ENCODE data around the gene LGR5. TPM values are rescaled to one million over a fixed set of nuclear protein-coding genes. Genes with fewer than 3 reads are reported as not detected.

LGR5 gene
- polyA plus RNA-seq, 1 donor, result 71.9 TPM

GRCh38 chr12:71410844-71411243 is 28.8 kb upstream of the LGR5 start:
- DNase-seq, result no peak
- Histone ChIP-seq H3K4me1 (ENCODE audit: control insufficient read depth, insufficient read depth, low read length) (no peaks in the 10 kb centered on the region), H3K9me3 (ENCODE audit: control insufficient read depth, low read depth, low read length) (peaks cover 13% of the 10 kb centered on the region), H3K4me3 (ENCODE audit: low read length) (no peak overlapping the region), H3K27ac (ENCODE audit: low read length) (no peak overlapping the region), H3K27me3 (ENCODE audit: control insufficient read depth, insufficient read depth, low read length) (no peaks in the 10 kb centered on the region), H3K36me3 (ENCODE audit: control insufficient read depth, insufficient read depth, low read length) (no peaks in the 10 kb centered on the region)

GRCh38 chr12:71411635-71412034 is 28.0 kb upstream of the LGR5 start:
- Histone ChIP-seq H3K27me3 (ENCODE audit: control insufficient read depth, insufficient read depth, low read length) (no peaks in the 10 kb centered on the region), H3K4me3 (ENCODE audit: low read length) (no peak overlapping the region), H3K27ac (ENCODE audit: low read length) (no peak overlapping the region), H3K4me1 (ENCODE audit: control insufficient read depth, insufficient read depth, low read length) (no peaks in the 10 kb centered on the region), H3K9me3 (ENCODE audit: control insufficient read depth, low read depth, low read length) (peaks cover 13% of the 10 kb centered on the region), H3K36me3 (ENCODE audit: control insufficient read depth, insufficient read depth, low read length) (no peaks in the 10 kb centered on the region)
- WGBS (ENCODE audit: insufficient coverage, low lambda C conversion rate), result 83% methylated on average over 1 of the region's 1 CpG
- DNase-seq, result no peak

DNA sequence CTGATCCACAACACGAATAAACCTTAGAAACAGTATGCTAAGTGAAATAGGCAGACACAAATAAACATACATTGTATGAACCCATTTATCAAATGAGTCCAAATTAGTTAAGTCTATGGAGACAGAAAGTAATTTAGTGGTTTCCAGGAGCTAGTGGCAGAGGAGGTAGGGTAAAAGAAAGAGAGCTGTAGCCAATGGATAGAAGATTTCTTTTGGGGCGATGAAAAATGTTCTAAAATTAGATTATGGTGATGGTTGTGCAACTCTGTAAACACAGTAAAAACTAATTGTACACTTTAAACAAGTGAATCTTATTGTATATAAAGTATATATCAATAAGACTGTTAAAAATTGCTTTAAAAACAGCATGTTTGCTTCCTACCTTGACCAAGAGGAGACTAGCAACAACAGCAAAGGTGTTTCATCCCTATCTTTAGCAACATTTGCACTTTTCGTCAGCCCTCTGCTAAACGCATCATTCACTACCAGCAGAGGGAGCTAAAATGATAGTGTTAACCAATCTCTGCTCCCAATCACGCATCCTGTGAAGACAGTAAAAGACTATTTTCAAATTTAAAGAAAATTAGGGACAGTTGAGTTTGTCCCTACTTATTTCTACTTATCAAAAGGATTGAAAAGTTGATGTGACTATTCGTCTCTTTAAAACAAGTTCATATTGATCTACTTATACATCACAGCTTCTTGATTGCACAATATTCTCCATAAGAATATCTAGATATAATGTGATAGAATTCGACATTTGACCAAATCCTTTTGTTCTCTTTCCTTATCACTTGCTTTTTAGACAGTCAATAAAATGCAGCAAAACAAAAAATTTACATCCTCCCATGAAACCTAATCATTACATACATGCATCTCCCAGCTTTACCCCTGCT is 24.0 kb upstream of the LGR5 start:
- no peaks in the 10 kb centered on the region for H3K27me3 ChIP-seq (ENCODE audit: control insufficient read depth, insufficient read depth, low read length)
- peak; percentile 12 to 48 for DNase-seq
- no peaks in the 10 kb centered on the region for H3K36me3 ChIP-seq (ENCODE audit: control insufficient read depth, insufficient read depth, low read length)
- H3K27ac ChIP-seq (ENCODE audit: low read length), result no peak overlapping the region
- no peaks in the 10 kb centered on the region for H3K4me1 ChIP-seq (ENCODE audit: control insufficient read depth, insufficient read depth, low read length)
- no peak overlapping the region for H3K4me3 ChIP-seq (ENCODE audit: low read length)
- H3K9me3 ChIP-seq (ENCODE audit: control insufficient read depth, low read depth, low read length), result peaks cover 10% of the 10 kb centered on the region
- WGBS (ENCODE audit: insufficient coverage, low lambda C conversion rate), result 43% methylated on average over 2 of the region's 7 CpGs

- Histone ChIP-seq H3K27ac (ENCODE audit: low read length) (no peak overlapping the region), H3K36me3 (ENCODE audit: control insufficient read depth, insufficient read depth, low read length) (no peaks in the 10 kb centered on the region), H3K9me3 (ENCODE audit: control insufficient read depth, low read depth, low read length) (peaks cover 12% of the 10 kb centered on the region), H3K4me3 (ENCODE audit: low read length) (no peak overlapping the region), H3K4me1 (ENCODE audit: control insufficient read depth, insufficient read depth, low read length) (no peaks in the 10 kb centered on the region), H3K27me3 (ENCODE audit: control insufficient read depth, insufficient read depth, low read length) (no peaks in the 10 kb centered on the region)
- no peak for DNase-seq
- 100% methylated on average over 1 of the region's 3 CpGs for WGBS (ENCODE audit: insufficient coverage, low lambda C conversion rate)
Observed at GRCh38 chr12:71417181-71417580, 22.4 kb upstream of the LGR5 start.

DNA sequence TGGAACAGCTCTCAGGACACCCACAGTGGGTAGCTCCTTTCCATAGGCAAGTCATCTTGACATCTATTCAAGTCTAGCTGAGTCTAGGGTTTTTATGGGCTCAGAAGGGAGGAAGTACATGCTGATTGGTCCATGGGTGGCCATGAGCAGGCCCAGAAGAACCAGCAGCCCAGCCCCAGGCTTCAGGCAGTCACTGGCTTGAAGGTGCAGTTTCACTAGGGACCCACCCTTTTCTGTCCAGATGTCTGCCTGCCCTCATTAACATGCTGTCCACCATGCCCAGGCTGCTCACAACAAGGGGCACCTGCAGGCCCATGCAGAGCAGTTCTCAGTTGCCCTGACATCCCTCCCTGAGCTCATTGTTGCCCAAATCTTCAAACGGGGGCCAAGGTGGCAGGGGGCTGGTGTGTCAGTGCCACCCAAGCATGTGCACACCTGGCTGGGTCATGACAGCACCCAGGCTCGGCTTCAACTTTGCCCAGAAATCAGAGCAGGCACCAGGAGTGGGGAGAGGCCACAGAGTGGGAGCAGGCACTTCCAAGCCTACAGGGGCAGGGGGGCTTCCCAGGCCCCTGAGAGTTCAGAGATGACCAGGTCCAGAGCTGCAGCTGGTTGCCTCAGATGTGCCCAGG is 18.7 kb upstream of the LGR5 start:
- Histone ChIP-seq H3K4me1 (ENCODE audit: control insufficient read depth, insufficient read depth, low read length) (peaks cover 2% of the 10 kb centered on the region), H3K9me3 (ENCODE audit: control insufficient read depth, low read depth, low read length) (peaks cover 11% of the 10 kb centered on the region), H3K27me3 (ENCODE audit: control insufficient read depth, insufficient read depth, low read length) (no peaks in the 10 kb centered on the region), H3K4me3 (ENCODE audit: low read length) (no peak overlapping the region), H3K36me3 (ENCODE audit: control insufficient read depth, insufficient read depth, low read length) (no peaks in the 10 kb centered on the region), H3K27ac (ENCODE audit: low read length) (no peak overlapping the region)
- WGBS (ENCODE audit: insufficient coverage, low lambda C conversion rate), result no CpG with 5 or more reads among the region's 2 CpGs
- DNase-seq, result no peak

GRCh38 chr12:71425568-71426299 is 13.9 kb upstream of the LGR5 start:
- Histone ChIP-seq H3K36me3 (ENCODE audit: control insufficient read depth, insufficient read depth, low read length) (no peaks in the 10 kb centered on the region), H3K27ac (ENCODE audit: low read length) (no peak overlapping the region), H3K27me3 (ENCODE audit: control insufficient read depth, insufficient read depth, low read length) (no peaks in the 10 kb centered on the region), H3K4me1 (ENCODE audit: control insufficient read depth, insufficient read depth, low read length) (peaks cover 2% of the 10 kb centered on the region), H3K4me3 (ENCODE audit: low read length) (no peak overlapping the region), H3K9me3 (ENCODE audit: control insufficient read depth, low read depth, low read length) (peaks cover 6% of the 10 kb centered on the region)
- 79% methylated on average over 4 of the region's 4 CpGs for WGBS (ENCODE audit: insufficient coverage, low lambda C conversion rate)
- no peak for DNase-seq

DNA sequence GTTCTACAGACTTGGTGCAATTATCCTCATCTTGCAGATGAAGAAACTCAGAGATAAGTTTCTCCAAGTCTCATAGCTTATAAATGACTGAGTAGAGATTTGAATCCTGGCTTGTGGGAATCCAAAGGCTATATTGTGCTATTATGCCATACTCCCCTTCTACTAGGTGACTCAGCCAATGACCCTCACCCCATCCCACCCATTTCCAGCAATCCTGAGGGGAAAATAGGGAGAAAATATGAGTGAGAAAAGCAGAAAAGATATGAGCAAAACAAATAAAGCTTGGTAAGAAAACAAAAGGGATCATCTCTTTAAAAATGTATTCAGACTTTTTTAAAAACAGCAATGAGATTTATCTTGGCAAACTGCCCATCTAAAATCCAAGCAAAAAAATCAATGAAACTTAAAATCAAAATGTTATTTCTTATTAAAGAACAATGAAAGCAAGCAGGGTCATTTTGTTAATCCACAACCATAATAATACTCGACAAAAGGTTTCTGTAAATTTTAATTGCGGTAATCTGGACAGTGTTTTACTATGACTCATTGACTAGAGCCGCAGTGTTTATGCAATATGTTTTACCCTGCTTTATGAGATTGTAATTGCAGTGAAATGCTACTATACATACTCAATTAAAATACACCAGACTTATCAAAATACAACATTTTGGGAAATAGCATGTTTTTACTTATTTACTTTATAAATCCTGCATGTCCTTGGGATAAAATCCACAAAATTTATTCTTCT is 13.1 kb upstream of the LGR5 start:
- Histone ChIP-seq H3K4me3 (ENCODE audit: low read length) (no peak overlapping the region), H3K27me3 (ENCODE audit: control insufficient read depth, insufficient read depth, low read length) (no peaks in the 10 kb centered on the region), H3K36me3 (ENCODE audit: control insufficient read depth, insufficient read depth, low read length) (no peaks in the 10 kb centered on the region), H3K27ac (ENCODE audit: low read length) (no peak overlapping the region), H3K9me3 (ENCODE audit: control insufficient read depth, low read depth, low read length) (no peaks in the 10 kb centered on the region), H3K4me1 (ENCODE audit: control insufficient read depth, insufficient read depth, low read length) (peaks cover 2% of the 10 kb centered on the region)
- DNase-seq, result peak in 1 of 2 donors; percentile 26
- WGBS (ENCODE audit: insufficient coverage, low lambda C conversion rate), result no CpG with 5 or more reads among the region's 3 CpGs

DNA sequence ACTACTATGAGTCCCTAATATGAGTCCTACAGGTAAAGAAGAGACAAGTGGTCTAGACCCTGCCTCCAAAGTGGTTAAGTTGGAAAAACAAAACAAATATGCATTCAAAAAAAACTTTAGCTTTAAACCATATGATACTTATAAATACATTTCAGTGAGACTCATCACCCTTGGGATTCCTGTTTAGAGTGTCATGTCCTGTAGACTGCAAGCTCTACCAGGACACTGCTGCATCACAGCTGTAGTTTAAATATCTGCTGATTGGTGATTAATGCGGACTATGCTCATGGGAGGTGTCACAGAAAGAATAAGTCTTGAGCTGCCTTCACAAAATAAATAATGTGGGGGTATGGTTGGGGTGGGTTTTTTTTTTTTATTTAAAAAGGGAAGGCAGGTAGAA is 8.8 kb upstream of the LGR5 start:
- Histone ChIP-seq H3K9me3 (ENCODE audit: control insufficient read depth, low read depth, low read length) (no peaks in the 10 kb centered on the region), H3K27me3 (ENCODE audit: control insufficient read depth, insufficient read depth, low read length) (no peaks in the 10 kb centered on the region), H3K4me3 (ENCODE audit: low read length) (no peak overlapping the region), H3K4me1 (ENCODE audit: control insufficient read depth, insufficient read depth, low read length) (no peaks in the 10 kb centered on the region), H3K27ac (ENCODE audit: low read length) (no peak overlapping the region), H3K36me3 (ENCODE audit: control insufficient read depth, insufficient read depth, low read length) (no peaks in the 10 kb centered on the region)
- DNase-seq, result no peak
- 100% methylated on average over 1 of the region's 1 CpG for WGBS (ENCODE audit: insufficient coverage, low lambda C conversion rate)

DNA sequence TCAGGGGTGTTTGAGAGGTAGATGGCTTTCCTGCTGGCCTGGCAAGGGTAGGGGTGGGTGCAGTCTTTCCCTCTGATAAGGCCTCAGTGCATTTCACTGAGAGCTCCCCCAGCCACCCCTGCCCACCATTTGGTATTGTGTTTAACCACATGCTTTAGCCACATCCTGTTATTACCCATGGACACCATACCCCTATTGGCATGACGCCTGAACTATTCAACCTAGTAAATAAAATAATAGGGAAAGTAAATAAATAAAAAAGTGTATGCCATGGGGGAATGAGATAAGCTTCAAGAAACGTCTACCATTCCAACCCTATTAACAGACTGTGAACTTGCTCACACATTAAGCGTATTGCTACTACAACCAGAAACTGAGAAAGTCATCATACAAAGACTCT is 7.6 kb upstream of the LGR5 start:
- no peak overlapping the region for H3K27ac ChIP-seq (ENCODE audit: low read length)
- no peak overlapping the region for H3K4me3 ChIP-seq (ENCODE audit: low read length)
- H3K27me3 ChIP-seq (ENCODE audit: control insufficient read depth, insufficient read depth, low read length), result no peaks in the 10 kb centered on the region
- peaks cover 8% of the 10 kb centered on the region for H3K9me3 ChIP-seq (ENCODE audit: control insufficient read depth, low read depth, low read length)
- H3K36me3 ChIP-seq (ENCODE audit: control insufficient read depth, insufficient read depth, low read length), result no peaks in the 10 kb centered on the region
- H3K4me1 ChIP-seq (ENCODE audit: control insufficient read depth, insufficient read depth, low read length), result no peaks in the 10 kb centered on the region
- DNase-seq, result no peak
- WGBS (ENCODE audit: insufficient coverage, low lambda C conversion rate), result 75% methylated on average over 3 of the region's 3 CpGs

- H3K9me3 ChIP-seq (ENCODE audit: control insufficient read depth, low read depth, low read length), result peaks cover 8% of the 10 kb centered on the region
- no CpG with 5 or more reads among the region's 5 CpGs for WGBS (ENCODE audit: insufficient coverage, low lambda C conversion rate)
- H3K4me3 ChIP-seq (ENCODE audit: low read length), result no peak overlapping the region
- H3K36me3 ChIP-seq (ENCODE audit: control insufficient read depth, insufficient read depth, low read length), result no peaks in the 10 kb centered on the region
- no peak for DNase-seq
- no peaks in the 10 kb centered on the region for H3K27me3 ChIP-seq (ENCODE audit: control insufficient read depth, insufficient read depth, low read length)
- no peak overlapping the region for H3K27ac ChIP-seq (ENCODE audit: low read length)
- no peaks in the 10 kb centered on the region for H3K4me1 ChIP-seq (ENCODE audit: control insufficient read depth, insufficient read depth, low read length)
Observed at GRCh38 chr12:71432936-71433335, 6.7 kb upstream of the LGR5 start.
